ENCODE measurements around the gene ESR1.

ESR1 gene

DNA sequence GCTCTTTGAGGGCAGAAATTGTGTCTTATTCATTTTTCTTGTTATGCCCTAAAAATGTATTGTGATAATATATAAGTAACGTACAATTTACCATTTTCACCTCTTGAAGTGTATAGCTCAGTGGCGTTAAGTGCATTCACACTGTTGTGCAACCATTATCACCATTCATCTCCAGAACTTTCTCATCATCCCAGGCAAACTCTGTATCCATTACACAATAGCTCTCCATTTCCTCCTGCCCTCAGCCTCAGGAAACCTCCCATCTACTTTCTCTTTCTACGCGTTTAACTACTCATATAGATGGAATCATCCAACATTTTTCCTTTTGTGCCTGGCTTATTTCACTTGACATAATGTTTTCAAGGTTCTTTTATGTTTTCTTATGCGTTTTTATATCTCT, 184.6 kb downstream of the ESR1 start:
- TF ChIP-seq, protein P1, sequence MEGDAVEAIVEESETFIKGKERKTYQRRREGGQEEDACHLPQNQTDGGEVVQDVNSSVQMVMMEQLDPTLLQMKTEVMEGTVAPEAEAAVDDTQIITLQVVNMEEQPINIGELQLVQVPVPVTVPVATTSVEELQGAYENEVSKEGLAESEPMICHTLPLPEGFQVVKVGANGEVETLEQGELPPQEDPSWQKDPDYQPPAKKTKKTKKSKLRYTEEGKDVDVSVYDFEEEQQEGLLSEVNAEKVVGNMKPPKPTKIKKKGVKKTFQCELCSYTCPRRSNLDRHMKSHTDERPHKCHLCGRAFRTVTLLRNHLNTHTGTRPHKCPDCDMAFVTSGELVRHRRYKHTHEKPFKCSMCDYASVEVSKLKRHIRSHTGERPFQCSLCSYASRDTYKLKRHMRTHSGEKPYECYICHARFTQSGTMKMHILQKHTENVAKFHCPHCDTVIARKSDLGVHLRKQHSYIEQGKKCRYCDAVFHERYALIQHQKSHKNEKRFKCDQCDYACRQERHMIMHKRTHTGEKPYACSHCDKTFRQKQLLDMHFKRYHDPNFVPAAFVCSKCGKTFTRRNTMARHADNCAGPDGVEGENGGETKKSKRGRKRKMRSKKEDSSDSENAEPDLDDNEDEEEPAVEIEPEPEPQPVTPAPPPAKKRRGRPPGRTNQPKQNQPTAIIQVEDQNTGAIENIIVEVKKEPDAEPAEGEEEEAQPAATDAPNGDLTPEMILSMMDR (IDR thresholded peaks at IDR 0.05; ENCODE audit: low read depth, low read length, missing control alignments), result no peak
- no peak overlapping the region for H3K4me3 ChIP-seq (ENCODE audit: low read depth, low read length)
- in situ Hi-C loops (cut with HindIII; ENCODE audit: low sequenced_read_pairs), result no loop called here
- no peak for DNase-seq (ENCODE audit: low read depth)

DNA sequence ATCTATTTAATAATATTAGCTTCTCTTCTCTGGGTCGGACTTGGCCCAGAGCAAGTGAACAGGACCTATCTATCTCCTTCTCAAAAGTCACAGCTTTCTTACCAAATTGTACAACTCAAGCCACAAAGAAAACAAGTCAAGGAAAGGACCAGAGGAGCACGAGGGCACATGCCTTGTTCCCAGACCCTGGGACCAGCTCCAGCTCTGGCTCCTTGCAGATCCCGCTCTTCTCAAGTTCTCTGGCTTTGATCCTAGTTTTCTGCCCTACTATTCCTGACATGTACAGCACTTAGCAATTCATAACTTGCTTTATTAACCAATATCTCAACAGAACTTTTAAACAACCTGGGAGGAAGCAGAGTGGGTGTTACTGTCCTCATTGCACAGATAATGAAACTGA, 185.9 kb downstream of the ESR1 start:
- TF ChIP-seq, protein P1 (IDR thresholded peaks at IDR 0.05; ENCODE audit: low read depth, low read length, missing control alignments), result no peak
- H3K4me3 ChIP-seq (ENCODE audit: low read depth, low read length), result no peak overlapping the region
- in situ Hi-C loops (cut with HindIII; ENCODE audit: low sequenced_read_pairs), result no loop called here
- DNase-seq (ENCODE audit: low read depth), result no peak

DNA sequence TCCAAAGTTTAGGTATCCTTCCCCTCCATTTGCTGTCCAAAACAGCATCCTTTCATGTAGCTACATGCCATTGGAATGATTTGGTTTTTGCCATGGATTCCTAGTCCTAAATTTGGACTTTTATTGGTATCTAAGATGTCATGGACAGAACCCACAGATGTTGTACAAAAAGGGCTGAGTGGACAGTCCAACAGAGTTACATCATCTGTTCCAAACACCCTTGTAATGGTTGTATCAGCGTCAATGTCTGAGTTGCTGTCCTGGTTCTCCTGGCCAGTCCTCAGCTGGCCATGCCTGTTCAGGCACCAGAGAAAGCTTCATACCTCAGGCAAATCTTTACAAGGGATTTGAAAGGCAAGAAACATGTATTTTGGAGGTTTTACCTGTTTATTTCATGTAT, 191.3 kb downstream of the ESR1 start:
- DNase-seq (ENCODE audit: low read depth), result no peak
- in situ Hi-C loops (cut with HindIII; ENCODE audit: low sequenced_read_pairs), result no loop called here
- TF ChIP-seq, protein P1 (IDR thresholded peaks at IDR 0.05; ENCODE audit: low read depth, low read length, missing control alignments), result no peak
- no peak overlapping the region for H3K4me3 ChIP-seq (ENCODE audit: low read depth, low read length)

DNA sequence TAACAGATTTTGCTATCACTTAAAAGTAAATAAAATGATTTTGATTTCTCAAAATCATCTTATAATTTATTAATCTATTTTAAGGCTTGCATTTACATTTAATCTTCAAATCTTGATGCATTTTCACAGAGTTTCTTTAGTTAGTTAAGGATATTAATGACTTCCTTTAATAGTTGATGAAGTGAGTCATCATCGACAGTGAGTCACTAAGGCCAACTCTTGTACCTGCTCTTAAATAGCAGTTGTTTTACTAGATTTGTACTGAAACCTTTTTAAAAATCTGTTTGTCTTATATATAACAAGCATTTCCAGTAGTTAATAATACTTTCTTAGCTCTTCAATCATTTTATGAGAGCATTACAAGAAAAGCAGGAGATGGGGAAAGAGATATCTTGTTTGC, 191.7 kb downstream of the ESR1 start:
- TF ChIP-seq, protein P1 (IDR thresholded peaks at IDR 0.05; ENCODE audit: low read depth, low read length, missing control alignments), result no peak
- in situ Hi-C loops (cut with HindIII; ENCODE audit: low sequenced_read_pairs), result no loop called here
- no peak overlapping the region for H3K4me3 ChIP-seq (ENCODE audit: low read depth, low read length)
- no peak for DNase-seq (ENCODE audit: low read depth)

DNA sequence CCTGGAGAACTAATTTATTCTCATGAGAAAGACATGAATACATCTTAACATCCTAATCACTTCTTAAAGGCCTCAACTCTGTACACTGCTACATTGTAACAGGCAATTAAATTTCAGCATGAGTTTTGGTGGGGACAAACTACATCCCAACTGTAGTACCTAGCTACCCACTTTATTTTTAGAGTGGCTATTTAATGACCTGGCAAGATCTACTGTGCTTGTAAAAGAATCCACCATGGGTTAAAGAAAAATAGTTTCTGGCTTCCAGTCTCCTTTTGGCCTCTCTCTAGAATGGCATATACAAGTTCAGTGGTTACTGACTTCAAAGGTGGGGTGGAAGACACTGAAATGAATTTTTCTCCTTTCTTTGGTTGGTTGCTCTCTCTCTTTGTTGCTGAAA, 193.9 kb downstream of the ESR1 start:
- H3K4me3 ChIP-seq (ENCODE audit: low read depth, low read length), result no peak overlapping the region
- in situ Hi-C loops (cut with HindIII; ENCODE audit: low sequenced_read_pairs), result no loop called here
- TF ChIP-seq, protein P1 (IDR thresholded peaks at IDR 0.05; ENCODE audit: low read depth, low read length, missing control alignments), result no peak
- no peak for DNase-seq (ENCODE audit: low read depth)

DNA sequence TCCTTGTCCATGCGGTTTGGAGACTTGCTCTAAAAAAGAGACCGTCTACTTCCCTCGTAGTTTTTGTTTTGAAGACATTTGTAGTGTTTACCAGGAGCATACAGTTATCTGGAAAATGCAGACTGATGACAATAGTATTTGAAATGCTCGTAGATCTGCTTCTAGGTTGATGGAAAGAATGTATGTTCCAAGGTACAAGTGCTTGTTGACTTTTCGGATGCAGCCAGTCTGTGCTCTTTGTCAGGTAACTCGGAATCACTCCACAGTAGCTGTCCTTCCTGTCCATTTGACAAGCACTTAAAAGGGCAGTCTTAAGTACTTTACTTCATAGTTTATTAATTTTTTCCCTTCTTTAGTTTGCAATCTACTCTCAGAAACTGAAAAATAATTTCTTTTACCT, 194.8 kb downstream of the ESR1 start:
- no peak overlapping the region for H3K4me3 ChIP-seq (ENCODE audit: low read depth, low read length)
- in situ Hi-C loops (cut with HindIII; ENCODE audit: low sequenced_read_pairs), result no loop called here
- DNase-seq (ENCODE audit: low read depth), result no peak
- TF ChIP-seq, protein P1 (IDR thresholded peaks at IDR 0.05; ENCODE audit: low read depth, low read length, missing control alignments), result no peak

DNA sequence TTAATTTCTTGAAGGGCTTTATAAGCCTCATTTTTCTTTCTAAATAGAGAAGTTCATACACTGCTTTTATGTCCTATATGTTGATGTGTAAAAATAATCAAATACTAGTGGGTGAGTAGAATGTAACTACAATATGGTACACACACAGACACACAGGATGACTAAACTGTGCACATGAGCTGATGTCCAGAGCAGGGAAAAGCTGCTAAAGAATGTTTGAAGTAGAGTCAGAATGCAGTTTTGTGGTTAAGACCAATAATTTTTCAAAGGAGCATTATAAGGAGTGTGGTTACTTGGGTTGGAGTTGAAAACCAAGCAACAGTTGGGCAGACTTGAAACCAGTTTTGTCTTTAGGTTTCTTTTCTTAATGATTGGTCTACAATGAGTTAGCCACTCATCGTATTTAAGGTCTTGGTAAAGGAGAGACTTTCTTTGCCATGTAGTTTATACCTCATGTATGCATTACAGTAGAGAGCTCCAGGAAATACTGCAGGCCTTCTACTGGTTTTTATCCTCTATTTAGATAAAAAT, 196.6 kb downstream of the ESR1 start:
- H3K4me3 ChIP-seq (ENCODE audit: low read depth, low read length), result no peak overlapping the region
- peak; percentile 31 for DNase-seq (ENCODE audit: low read depth)
- TF ChIP-seq, protein P1 (IDR thresholded peaks at IDR 0.05; ENCODE audit: low read depth, low read length, missing control alignments), result no peak
- in situ Hi-C loops (cut with HindIII; ENCODE audit: low sequenced_read_pairs), result no loop called here

Measured in astrocyte of the cerebellum (primary cell).